Measurements from ENCODE around the gene LGALSL.

Gene LGALSL

GRCh38 chr2:64453770-64454385 lies at the start of gene LGALSL:
Gene LGALSL (plus strand): TSS chr2:64454162. CDS start chr2:64454546, 384 bp downstream.
- TF ChIP-seq CTCF (IDR thresholded peaks at IDR 0.05; ENCODE audit: low read depth, low read length) = no peak
- in situ Hi-C loops (cut with HindIII; ENCODE audit: low sequenced_read_pairs) = no loop called here

GRCh38 chr2:64404743-64405142 lies 49.2 kb upstream of the LGALSL start:
- no peak for TF ChIP-seq CTCF (IDR thresholded peaks at IDR 0.05; ENCODE audit: low read depth, low read length)
- DNase-seq (ENCODE audit: low read depth, low spot score) = no peak
- in situ Hi-C loops (cut with HindIII; ENCODE audit: low sequenced_read_pairs) = no loop called here
- H3K4me3 ChIP-seq (ENCODE audit: low read depth, low read length) = no peak overlapping the region

More at GRCh38 chr2:64453770-64454385, at the start of gene LGALSL:
- DNase-seq (ENCODE audit: low read depth, low spot score) = peak; percentile 29
- H3K4me3 ChIP-seq (ENCODE audit: low read depth, low read length) = peak within 1 kb of the TSS; percentile 45

GRCh38 chr2:64405581-64406406 lies 48.2 kb upstream of the LGALSL start:
- DNase-seq (ENCODE audit: low read depth, low spot score) = peak; percentile 34
- in situ Hi-C loops (cut with HindIII; ENCODE audit: low sequenced_read_pairs) = no loop called here
- no peak overlapping the region for H3K4me3 ChIP-seq (ENCODE audit: low read depth, low read length)
- TF ChIP-seq CTCF (IDR thresholded peaks at IDR 0.05; ENCODE audit: low read depth, low read length) = no peak

- no peak for TF ChIP-seq CTCF (IDR thresholded peaks at IDR 0.05; ENCODE audit: low read depth, low read length)
- DNase-seq (ENCODE audit: low read depth, low spot score) = no peak
- H3K4me3 ChIP-seq (ENCODE audit: low read depth, low read length) = no peak overlapping the region
- in situ Hi-C loops (cut with HindIII; ENCODE audit: low sequenced_read_pairs) = no loop called here
These were observed 47.6 kb upstream of the LGALSL start for GRCh38 chr2:64406407-64406774.

GRCh38 chr2:64408031-64408430 lies 45.9 kb upstream of the LGALSL start:
- no peak for DNase-seq (ENCODE audit: low read depth, low spot score)
- no peak for TF ChIP-seq CTCF (IDR thresholded peaks at IDR 0.05; ENCODE audit: low read depth, low read length)
- in situ Hi-C loops (cut with HindIII; ENCODE audit: low sequenced_read_pairs) = no loop called here
- no peak overlapping the region for H3K4me3 ChIP-seq (ENCODE audit: low read depth, low read length)

GRCh38 chr2:64410671-64411070 lies 43.3 kb upstream of the LGALSL start:
- DNase-seq (ENCODE audit: low read depth, low spot score) = no peak
- TF ChIP-seq CTCF (IDR thresholded peaks at IDR 0.05; ENCODE audit: low read depth, low read length) = no peak
- in situ Hi-C loops (cut with HindIII; ENCODE audit: low sequenced_read_pairs) = no loop called here
- no peak overlapping the region for H3K4me3 ChIP-seq (ENCODE audit: low read depth, low read length)

All from astrocyte of the spinal cord (primary cell).